Skeletal muscle tissue (tissue), 4 donors: ENCODE results near the gene CCL14. TPM values are rescaled to one million over a fixed set of nuclear protein-coding genes. Genes with fewer than 3 reads are reported as not detected.

Experiments used
- H3K27ac ChIP-seq: one replicate; pipeline ENCODE4 v1.7.0; 2013; ENCODE audit warnings: mild to moderate bottlenecking, low read depth, low read length, inconsistent platforms
- H3K27me3 ChIP-seq, 3 donors: one replicate each; pipeline ENCODE4 v1.7.0; 2013; ENCODE audit warnings: low read length in 3 of 3; ENCODE audit not compliant: control insufficient read depth in 3 of 3, insufficient read depth in 3 of 3
- H3K36me3 ChIP-seq, 3 donors: one replicate each; pipeline ENCODE4 v1.7.0; 2013; ENCODE audit warnings: low read length in 3 of 3; ENCODE audit not compliant: control insufficient read depth in 3 of 3, insufficient read depth in 3 of 3
- H3K4me1 ChIP-seq, 3 donors: one replicate each; pipeline ENCODE4 v1.7.0; 2013; ENCODE audit warnings: low read length in 3 of 3, mild to moderate bottlenecking in 3 of 3; ENCODE audit not compliant: control insufficient read depth in 3 of 3, insufficient read depth in 3 of 3
- H3K4me3 ChIP-seq, 3 donors: one replicate each; pipeline ENCODE4 v1.7.0; 2013; ENCODE audit warnings: low read length in 3 of 3
- H3K9ac ChIP-seq, 3 donors: one replicate each; pipeline ENCODE4 v1.7.0; 2013; ENCODE audit warnings: low read length in 3 of 3, mild to moderate bottlenecking in 3 of 3, moderate library complexity in 2 of 3, low read depth in 1 of 3
- H3K9me3 ChIP-seq, 3 donors: one replicate each; pipeline ENCODE4 v1.7.0; 2013; ENCODE audit warnings: low read length in 3 of 3; ENCODE audit not compliant: control insufficient read depth in 3 of 3
- total RNA-seq: library from RNA; depleted of rRNA; stranded (reverse); fragments of >200 nt; gene quantifications from one replicate; pipeline ENCODE4 v1.2.3, GENCODE V29; 2014
- donor health status: Osteomylitis.

The CCL14 gene
- total RNA-seq, 1 donor from 2014 or later, result 1.6 TPM

DNA sequence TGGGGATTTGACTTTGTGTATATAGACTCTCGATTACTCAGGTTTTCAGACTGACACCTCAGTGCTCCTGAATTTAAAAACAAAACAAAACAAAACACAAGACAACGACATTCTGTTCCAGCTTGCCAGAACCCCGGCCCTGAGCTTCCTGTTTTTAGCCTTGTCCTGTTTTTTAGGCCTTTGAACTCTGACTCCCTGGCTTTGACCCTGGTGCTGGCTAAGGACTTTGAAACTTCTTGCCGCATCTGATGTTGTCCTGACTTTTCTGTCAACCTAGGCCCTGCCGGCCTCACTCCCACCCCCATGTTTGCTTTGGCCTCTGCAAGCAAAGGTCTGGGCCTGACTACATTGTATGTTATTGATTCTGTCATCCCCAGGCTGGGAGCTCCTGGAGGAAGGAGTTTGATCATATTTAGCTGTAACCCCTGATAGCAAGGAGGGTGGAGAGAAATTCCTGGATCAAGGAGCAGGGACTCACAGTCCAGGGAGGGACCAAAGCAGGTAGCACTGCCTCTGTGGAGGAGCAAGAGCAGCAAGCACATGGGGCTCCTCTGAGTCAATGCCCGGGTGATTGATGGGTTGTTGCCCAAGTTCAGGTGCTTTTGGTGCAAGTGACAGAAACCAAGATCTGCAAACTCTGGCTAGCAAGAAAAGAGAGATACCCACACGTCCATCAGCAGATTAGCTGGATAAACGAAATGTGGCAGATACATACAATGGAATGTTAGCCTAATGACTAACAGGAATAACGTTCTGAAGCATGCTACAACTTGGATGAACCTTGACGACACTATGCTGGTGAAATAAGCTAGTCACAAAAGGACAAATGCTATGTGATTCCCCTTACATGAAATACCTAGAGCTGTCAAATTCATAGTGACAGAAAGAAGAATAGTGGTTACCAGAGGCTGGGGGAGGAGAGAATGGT is 12.9 kb downstream of the CCL14 start:
- Histone ChIP-seq H3K4me1 (peaks cover 0 to 15% (median 7%) of the 10 kb centered on the region in 3 donors), H3K27me3 (peaks cover 0 to 5% (median 0%) of the 10 kb centered on the region in 3 donors), H3K36me3 (no peaks in the 10 kb centered on the region), H3K27ac (peak overlapping the region; percentile 22), H3K9me3 (no peaks in the 10 kb centered on the region), H3K9ac (no peak overlapping the region), H3K4me3 (no peak overlapping the region)

- H3K4me3 ChIP-seq, result no peak overlapping the region
- H3K9ac ChIP-seq, result no peak overlapping the region
- peaks cover 0 to 2% (median 0%) of the 10 kb centered on the region in 3 donors for H3K27me3 ChIP-seq
- peaks cover 0 to 15% (median 7%) of the 10 kb centered on the region in 3 donors for H3K4me1 ChIP-seq
- H3K27ac ChIP-seq, result peak overlapping the region; percentile 22
- no peaks in the 10 kb centered on the region for H3K9me3 ChIP-seq
- H3K36me3 ChIP-seq, result no peaks in the 10 kb centered on the region
Measured at GRCh38 chr17:35972945-35973332, 13.6 kb downstream of the CCL14 start.

GRCh38 chr17:35972535-35972934 is 14.0 kb downstream of the CCL14 start:
- no peaks in the 10 kb centered on the region for H3K27me3 ChIP-seq
- peak overlapping the region; percentile 22 for H3K27ac ChIP-seq
- no peak overlapping the region for H3K9ac ChIP-seq
- no peak overlapping the region for H3K4me3 ChIP-seq
- no peaks in the 10 kb centered on the region for H3K36me3 ChIP-seq
- peaks cover 0 to 15% (median 7%) of the 10 kb centered on the region in 3 donors for H3K4me1 ChIP-seq
- no peaks in the 10 kb centered on the region for H3K9me3 ChIP-seq

DNA sequence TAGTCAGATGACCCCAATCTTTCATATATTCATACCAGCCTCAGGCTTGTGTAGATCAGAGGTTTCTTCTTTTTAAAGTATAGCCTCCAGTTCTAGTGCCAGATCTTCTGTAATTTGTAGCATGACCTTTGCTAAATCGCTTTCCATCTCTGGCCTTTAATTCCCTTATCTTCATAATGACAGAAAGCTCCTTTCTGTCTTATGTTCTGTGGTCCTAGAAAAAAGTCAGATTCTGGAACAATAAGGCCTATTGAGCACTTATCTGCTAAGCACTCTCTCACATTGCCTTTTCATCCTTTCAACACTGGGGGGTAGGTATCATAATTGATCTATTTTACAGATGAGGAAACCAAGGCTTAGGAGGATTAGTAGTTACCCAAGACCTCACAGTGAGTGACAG is 14.5 kb downstream of the CCL14 start:
- Histone ChIP-seq H3K4me3 (no peak overlapping the region), H3K27me3 (no peaks in the 10 kb centered on the region), H3K4me1 (peaks cover 0 to 15% (median 7%) of the 10 kb centered on the region in 3 donors), H3K9ac (no peak overlapping the region), H3K27ac (no peak overlapping the region), H3K36me3 (no peaks in the 10 kb centered on the region), H3K9me3 (no peaks in the 10 kb centered on the region)

GRCh38 chr17:35969558-35970380 is 16.8 kb downstream of the CCL14 start:
- Histone ChIP-seq H3K36me3 (no peaks in the 10 kb centered on the region), H3K4me3 (no peak overlapping the region), H3K27ac (no peak overlapping the region), H3K9me3 (no peaks in the 10 kb centered on the region), H3K4me1 (peaks cover 0 to 15% (median 7%) of the 10 kb centered on the region in 3 donors), H3K27me3 (no peaks in the 10 kb centered on the region), H3K9ac (no peak overlapping the region)

DNA sequence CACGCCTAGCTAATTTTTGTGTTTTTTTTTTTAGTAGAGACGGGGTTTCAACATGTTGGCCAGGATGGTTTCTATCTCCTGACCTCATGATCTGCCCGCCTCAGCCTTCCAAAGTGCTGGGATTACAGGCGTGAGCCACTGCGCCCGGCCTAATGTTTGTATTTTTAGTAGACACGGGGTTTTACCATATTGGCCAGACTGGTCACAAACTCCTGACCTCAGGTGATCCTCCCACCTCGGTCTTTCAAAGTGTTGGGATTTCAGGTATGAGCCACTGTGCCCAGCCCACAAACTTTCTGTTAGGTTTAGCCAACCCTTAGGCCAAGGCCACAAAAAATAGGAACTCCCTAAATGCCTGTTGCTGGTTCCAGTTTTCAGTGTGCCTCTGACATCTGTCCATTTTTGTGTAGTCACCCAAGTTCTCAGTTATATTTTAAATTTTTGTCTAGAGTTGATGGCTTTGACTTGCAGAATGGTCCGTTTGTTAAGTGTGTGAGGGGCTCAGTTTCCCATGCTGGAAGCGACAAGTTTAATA is 17.9 kb downstream of the CCL14 start:
- peaks cover 0 to 12% (median 7%) of the 10 kb centered on the region in 3 donors for H3K4me1 ChIP-seq
- no peak overlapping the region for H3K9ac ChIP-seq
- H3K4me3 ChIP-seq, result no peak overlapping the region
- no peak overlapping the region for H3K27ac ChIP-seq
- no peaks in the 10 kb centered on the region for H3K36me3 ChIP-seq
- H3K9me3 ChIP-seq, result no peaks in the 10 kb centered on the region
- no peaks in the 10 kb centered on the region for H3K27me3 ChIP-seq

- no peak overlapping the region for H3K9ac ChIP-seq
- no peak overlapping the region for H3K4me3 ChIP-seq
- H3K27me3 ChIP-seq, result no peaks in the 10 kb centered on the region
- H3K27ac ChIP-seq, result no peak overlapping the region
- H3K4me1 ChIP-seq, result peaks cover 0 to 2% (median 0%) of the 10 kb centered on the region in 3 donors
- H3K9me3 ChIP-seq, result no peaks in the 10 kb centered on the region
- H3K36me3 ChIP-seq, result no peaks in the 10 kb centered on the region
Measured at GRCh38 chr17:35965272-35965671, 21.3 kb downstream of the CCL14 start.

- Histone ChIP-seq H3K36me3 (no peaks in the 10 kb centered on the region), H3K9ac (no peak overlapping the region), H3K4me3 (no peak overlapping the region), H3K4me1 (no peaks in the 10 kb centered on the region), H3K27me3 (peaks cover 0 to 4% (median 0%) of the 10 kb centered on the region in 3 donors), H3K9me3 (no peaks in the 10 kb centered on the region), H3K27ac (no peak overlapping the region)
Measured at GRCh38 chr17:35963663-35964062, 22.9 kb downstream of the CCL14 start.

DNA sequence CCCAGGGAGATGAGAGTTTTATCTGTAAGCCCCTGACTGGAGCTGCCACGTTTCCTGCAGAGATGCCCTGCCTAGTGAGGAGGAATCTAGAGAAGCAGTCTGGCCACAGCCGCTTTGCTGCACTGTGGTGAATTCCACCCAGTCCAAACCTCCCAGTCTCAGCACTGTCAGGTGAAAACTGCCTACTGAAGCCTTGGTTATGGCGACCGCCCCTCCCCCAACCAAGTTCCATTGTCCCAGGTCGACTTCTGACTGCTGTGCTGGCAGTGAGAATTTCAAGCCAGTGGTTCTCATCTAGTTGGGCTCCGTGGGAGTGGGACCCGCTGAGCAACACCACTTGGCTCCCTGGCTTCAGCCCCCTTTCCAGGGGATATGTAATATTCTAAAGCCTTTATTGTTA is 32.8 kb downstream of the CCL14 start:
- no peaks in the 10 kb centered on the region for H3K4me1 ChIP-seq
- no peak overlapping the region for H3K27ac ChIP-seq
- no peak overlapping the region for H3K9ac ChIP-seq
- H3K4me3 ChIP-seq, result no peak overlapping the region
- no peaks in the 10 kb centered on the region for H3K9me3 ChIP-seq
- no peaks in the 10 kb centered on the region for H3K36me3 ChIP-seq
- H3K27me3 ChIP-seq, result no peaks in the 10 kb centered on the region
